Stimulated activated CD4-positive, alpha-beta T cell treated with anti-CD3 and anti-CD28 coated beads, TNF-alpha, amount 100 ng/mL, for 1 hour (primary cell): ENCODE data around the gene CCL8.

ENCODE experiments used
- DNase-seq, 3 donors: peaks; one replicate each; pipeline ENCODE4 v3.0.0-alpha.2; 2020; ENCODE audit warnings: low read depth in 3 of 3, low spot score in 1 of 3

The CCL8 gene

GRCh38 chr17:34319039-34319483, at the start of gene CCL8:
TSS of gene CCL8 (plus strand) at chr17:34319435. CDS start at chr17:34319502, 67 bp downstream.
- DNase-seq, result no peak

GRCh38 chr17:34269969-34270368, 49.3 kb upstream of the CCL8 start, which contains the start of gene CCL7:
TSS of gene CCL7 (plus strand) at chr17:34270221. CDS start at chr17:34270291, 70 bp downstream.
- DNase-seq, result no peak

GRCh38 chr17:34275881-34276280, 43.4 kb upstream of the CCL8 start:
- no peak for DNase-seq

- DNase-seq, result no peak
Measured at GRCh38 chr17:34276826-34277225, 42.4 kb upstream of the CCL8 start.

- DNase-seq, result no peak
Measured at GRCh38 chr17:34283571-34283970, 35.7 kb upstream of the CCL8 start.

- no peak for DNase-seq
Measured at GRCh38 chr17:34285286-34285792, 33.9 kb upstream of the CCL8 start, which contains the start of gene CCL11. TSS of gene CCL11 (plus strand) at chr17:34285742. CDS start at chr17:34285809, 67 bp downstream.

- DNase-seq, result no peak
Measured at GRCh38 chr17:34287875-34288274, 31.4 kb upstream of the CCL8 start.

GRCh38 chr17:34290586-34290985, 28.6 kb upstream of the CCL8 start:
- DNase-seq, result no peak

- no peak for DNase-seq
Measured at GRCh38 chr17:34291721-34292348, 27.4 kb upstream of the CCL8 start.

- DNase-seq, result no peak
Measured at GRCh38 chr17:34299027-34299426, 20.2 kb upstream of the CCL8 start.

GRCh38 chr17:34299956-34300577, 19.2 kb upstream of the CCL8 start:
- no peak for DNase-seq

- no peak for DNase-seq
Measured at GRCh38 chr17:34300652-34301370, 18.4 kb upstream of the CCL8 start.

- no peak for DNase-seq
Measured at GRCh38 chr17:34301986-34302385, 17.2 kb upstream of the CCL8 start.

GRCh38 chr17:34302636-34303035, 16.6 kb upstream of the CCL8 start:
- DNase-seq, result no peak

- DNase-seq, result no peak
Measured at GRCh38 chr17:34303606-34304005, 15.6 kb upstream of the CCL8 start.

- DNase-seq, result no peak
Measured at GRCh38 chr17:34305061-34305460, 14.2 kb upstream of the CCL8 start.

GRCh38 chr17:34305606-34306005, 13.6 kb upstream of the CCL8 start:
- no peak for DNase-seq

- DNase-seq, result no peak
Measured at GRCh38 chr17:34306466-34306865, 12.8 kb upstream of the CCL8 start.

GRCh38 chr17:34307110-34307509, 12.1 kb upstream of the CCL8 start:
- DNase-seq, result no peak

GRCh38 chr17:34308371-34308770, 10.9 kb upstream of the CCL8 start:
- no peak for DNase-seq

- no peak for DNase-seq
Measured at GRCh38 chr17:34311291-34311690, 7.9 kb upstream of the CCL8 start.

- DNase-seq, result no peak
Measured at GRCh38 chr17:34312080-34312479, 7.2 kb upstream of the CCL8 start.
